ENCODE data around the gene KPNA1.

DNA sequence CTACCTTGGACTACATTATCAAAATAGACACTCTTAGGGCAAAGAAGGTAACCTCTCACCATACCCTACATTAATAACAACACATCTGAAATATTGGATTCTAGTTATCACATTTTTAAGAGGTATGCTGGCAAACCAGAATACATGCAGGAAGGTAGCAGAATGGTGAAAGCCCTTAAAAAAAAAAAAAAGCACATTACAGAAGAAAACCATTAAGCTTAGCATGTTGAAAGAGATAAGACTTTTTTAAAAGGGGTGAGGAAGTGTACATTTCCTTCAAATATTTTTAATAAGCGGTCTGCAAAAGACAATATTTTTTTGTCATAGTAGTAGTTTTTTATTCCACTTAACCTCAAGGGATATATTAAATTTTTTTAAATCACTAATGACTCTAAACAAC, 52.3 kb downstream of the KPNA1 start:
- TF ChIP-seq POLR2AphosphoS5 (IDR thresholded peaks at IDR 0.05; ENCODE audit: low read depth, low read length) (no peak), GATA2 (CRISPR knock-in tag; IDR thresholded peaks at IDR 0.05) (no peak), TAF1 (IDR thresholded peaks at IDR 0.05; ENCODE audit: borderline replicate concordance, low read depth, low read length) (no peak), NFIC (IDR thresholded peaks at IDR 0.05; ENCODE audit: borderline replicate concordance) (no peak), EP300 (IDR thresholded peaks at IDR 0.05; ENCODE audit: borderline replicate concordance in 1 of 2, low read depth in 1 of 2, low read length in 1 of 2) (no peak), JUND (IDR thresholded peaks at IDR 0.05) (no peak)
- TF ChIP-seq, protein P1, sequence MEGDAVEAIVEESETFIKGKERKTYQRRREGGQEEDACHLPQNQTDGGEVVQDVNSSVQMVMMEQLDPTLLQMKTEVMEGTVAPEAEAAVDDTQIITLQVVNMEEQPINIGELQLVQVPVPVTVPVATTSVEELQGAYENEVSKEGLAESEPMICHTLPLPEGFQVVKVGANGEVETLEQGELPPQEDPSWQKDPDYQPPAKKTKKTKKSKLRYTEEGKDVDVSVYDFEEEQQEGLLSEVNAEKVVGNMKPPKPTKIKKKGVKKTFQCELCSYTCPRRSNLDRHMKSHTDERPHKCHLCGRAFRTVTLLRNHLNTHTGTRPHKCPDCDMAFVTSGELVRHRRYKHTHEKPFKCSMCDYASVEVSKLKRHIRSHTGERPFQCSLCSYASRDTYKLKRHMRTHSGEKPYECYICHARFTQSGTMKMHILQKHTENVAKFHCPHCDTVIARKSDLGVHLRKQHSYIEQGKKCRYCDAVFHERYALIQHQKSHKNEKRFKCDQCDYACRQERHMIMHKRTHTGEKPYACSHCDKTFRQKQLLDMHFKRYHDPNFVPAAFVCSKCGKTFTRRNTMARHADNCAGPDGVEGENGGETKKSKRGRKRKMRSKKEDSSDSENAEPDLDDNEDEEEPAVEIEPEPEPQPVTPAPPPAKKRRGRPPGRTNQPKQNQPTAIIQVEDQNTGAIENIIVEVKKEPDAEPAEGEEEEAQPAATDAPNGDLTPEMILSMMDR (IDR thresholded peaks at IDR 0.05): no peak
- TF ChIP-seq, protein P2, sequence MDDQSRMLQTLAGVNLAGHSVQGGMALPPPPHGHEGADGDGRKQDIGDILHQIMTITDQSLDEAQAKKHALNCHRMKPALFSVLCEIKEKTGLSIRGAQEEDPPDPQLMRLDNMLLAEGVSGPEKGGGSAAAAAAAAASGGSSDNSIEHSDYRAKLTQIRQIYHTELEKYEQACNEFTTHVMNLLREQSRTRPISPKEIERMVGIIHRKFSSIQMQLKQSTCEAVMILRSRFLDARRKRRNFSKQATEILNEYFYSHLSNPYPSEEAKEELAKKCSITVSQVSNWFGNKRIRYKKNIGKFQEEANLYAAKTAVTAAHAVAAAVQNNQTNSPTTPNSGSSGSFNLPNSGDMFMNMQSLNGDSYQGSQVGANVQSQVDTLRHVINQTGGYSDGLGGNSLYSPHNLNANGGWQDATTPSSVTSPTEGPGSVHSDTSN (IDR thresholded peaks at IDR 0.05): no peak
- TF ChIP-seq, protein P3, sequence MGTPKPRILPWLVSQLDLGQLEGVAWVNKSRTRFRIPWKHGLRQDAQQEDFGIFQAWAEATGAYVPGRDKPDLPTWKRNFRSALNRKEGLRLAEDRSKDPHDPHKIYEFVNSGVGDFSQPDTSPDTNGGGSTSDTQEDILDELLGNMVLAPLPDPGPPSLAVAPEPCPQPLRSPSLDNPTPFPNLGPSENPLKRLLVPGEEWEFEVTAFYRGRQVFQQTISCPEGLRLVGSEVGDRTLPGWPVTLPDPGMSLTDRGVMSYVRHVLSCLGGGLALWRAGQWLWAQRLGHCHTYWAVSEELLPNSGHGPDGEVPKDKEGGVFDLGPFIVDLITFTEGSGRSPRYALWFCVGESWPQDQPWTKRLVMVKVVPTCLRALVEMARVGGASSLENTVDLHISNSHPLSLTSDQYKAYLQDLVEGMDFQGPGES (IDR thresholded peaks at IDR 0.05; ENCODE audit: low read depth, low read length): no peak

Measured in SK-N-SH (cell line).